Heart left ventricle (tissue), 16 donors: ENCODE results near the gene ATRAID. TPM values are rescaled to one million over a fixed set of nuclear protein-coding genes. Genes with fewer than 3 reads are reported as not detected.
A peak's percentile ranks its signal among the peaks of the same experiment; 100 is the strongest.

Experiments
- ATAC-seq, 4 donors: fragments of 200-7000 bp; cut with Tn5 transposase; one replicate each; pipeline ENCODE4 v1.9.1; 2020 to 2022; ENCODE audit warnings: moderate library complexity in 4 of 4, mild to moderate bottlenecking in 3 of 4, moderate number of reproducible peaks in 1 of 4
- DNase-seq, 5 donors: peaks; one replicate each; pipeline ENCODE4 v3.0.0-alpha.2; 2020
- H3K27ac ChIP-seq, 12 donors: fragments of 200-600 bp; sonication (generic) in 4 of 12; one replicate each; pipeline versions ENCODE4 v1.5.0 to v1.8.0; 2016 to 2022; ENCODE audit warnings: mild to moderate bottlenecking in 2 of 12
- H3K27me3 ChIP-seq, 9 donors: fragments of 200-600 bp; sonication (generic) in 2 of 9; one replicate each; pipeline versions ENCODE4 v1.5.1 to v1.8.0; 2016 to 2022; ENCODE audit warnings: mild to moderate bottlenecking in 3 of 9
- H3K36me3 ChIP-seq, 9 donors: fragments of 200-600 bp; sonication (generic) in 2 of 9; one replicate each; pipeline versions ENCODE4 v1.5.0 to v1.8.0; 2018 to 2022; ENCODE audit warnings: mild to moderate bottlenecking in 2 of 9
- H3K4me1 ChIP-seq, 12 donors: fragments of 200-600 bp; sonication (generic) in 4 of 12; one replicate each; pipeline versions ENCODE4 v1.5.0 to v1.8.0; 2016 to 2022; ENCODE audit warnings: mild to moderate bottlenecking in 3 of 12
- H3K4me3 ChIP-seq, 12 donors: fragments of 200-600 bp; sonication (generic) in 4 of 12; one replicate each; pipeline versions ENCODE4 v1.5.0 to v1.8.0; 2017 to 2022; ENCODE audit warnings: mild to moderate bottlenecking in 9 of 12, moderate library complexity in 4 of 12
- H3K9me3 ChIP-seq, 12 donors: fragments of 200-600 bp; sonication (generic) in 4 of 12; one replicate each; pipeline versions ENCODE4 v1.5.0 to v1.8.0; 2016 to 2022; ENCODE audit warnings: mild to moderate bottlenecking in 1 of 12
- CTCF ChIP-seq, 12 donors: fragments of 200-600 bp; sonication (generic) in 4 of 12; IDR thresholded peaks; one replicate each; pipeline versions ENCODE4 v1.5.0 to v1.8.0; 2018 to 2022; ENCODE audit warnings: antibody characterized with exemption in 12 of 12, mild to moderate bottlenecking in 5 of 12
- POLR2A ChIP-seq, 2 donors: fragments of 450-650 bp; IDR thresholded peaks; one replicate each; pipeline ENCODE4 v1.6.1; 2017; ENCODE audit warnings: antibody characterized with exemption in 2 of 2, mild to moderate bottlenecking in 2 of 2, moderate library complexity in 2 of 2
- WGBS, 4 donors: extraction: QIAGEN DNeasy Blood & Tissue Kit in 2 of 4; methylation state at CpG; one replicate each; pipeline versions ENCODE4 v1.1.5 to v1.1.7; 2013 to 2018; 5-methylcytosine and 5-hydroxymethylcytosine counted together
- intact Hi-C, 10 donors: fragments of 100-400 bp; cut with DNase I; formaldehyde crosslinking; loops; one replicate each; pipeline versions ENCODE4 v1.11.1 to v1.14.2; 2022
- polyA plus RNA-seq, 2 donors: library from polyadenylated mRNA; stranded (reverse); fragments of 200-250 nt; gene quantifications; one replicate each; pipeline ENCODE4 v1.2.3, GENCODE V29; 2013
- total RNA-seq, 9 donors: library from RNA; depleted of rRNA in 2 of 9; stranded (reverse); fragments of >200 nt in 2 of 9; fragmentation: NEBNext Ultra II Directional in 3 of 9; extraction: Animal tissue kit (Norgen Biotek cat#: 25700) in 3 of 9; gene quantifications; one replicate each; pipeline versions ENCODE4 v1.1.0 to v1.2.4, GENCODE V29; 2016 to 2023
- donor health status: ischemic (EF 13 %, LVEDD 7.1; RV severe dilation, severe dysfunction).
- donor health status: healthy with polysubstance abuse.
- donor health status: DM: no; HTN: yes; CAD: no.
- donor health status: DM: no; HTN: no; CAD: no.
- donor health status: ischemic (EF 25% LVEDD 6.9; RV normal size, moderate dysfunction).
- donor health status: ischemic (EF 25% LVEDD 5.7; RV mildly dilated, moderate dysfunction).
- donor health status: healthy.
- donor health status: DM: yes; HTN: yes; CAD: no.
- donor health status: ischemic (EF 35%, LVEDD 5.7; RV mildly dilated, moderate dysfunction).
- donor health status: nonischemic (EF 11% LVEDD 7.7; RV severe dilation, severe dysfunction).
- donor health status: DM: yes; HTN: yes; CAD: no.
- donor health status: PGD.
- donor health status: ischemic (EF 29% LVEDD 5.4; RV normal size, mild dysfunction).
- donor health status: nonischemic (EF 23%, LVEDD 6.1; RV moderate dilation, normal function).

The ATRAID gene
- total and polyA plus RNA-seq, 11 donors, result 96.9 to 210 (median 144) TPM

GRCh38 chr2:27264753-27265535 is 53.1 kb downstream of the ATRAID start:
- peak overlapping the region; percentile 10 to 81 (median 62) for H3K4me3 ChIP-seq
- H3K4me1 ChIP-seq, result peaks cover 0 to 43% (median 26%) of the 10 kb centered on the region in 12 donors
- ATAC-seq, result peak; percentile 62 to 85 (median 79)
- DNase-seq, result peak; percentile 75 to 86 (median 78)
- peak overlapping the region in 10 of 12 donors; percentile 17 to 80 (median 57) for H3K27ac ChIP-seq
- no peaks in the 10 kb centered on the region for H3K36me3 ChIP-seq
- 3 to 5% (median 3%) methylated on average over 37 to 56 of the region's 56 CpGs for WGBS, 4 donors
- TF ChIP-seq POLR2A (IDR thresholded peaks at IDR 0.05) (no peak), CTCF (IDR thresholded peaks at IDR 0.05) (peak; percentile 30 to 71 (median 60))
- H3K9me3 ChIP-seq, result no peaks in the 10 kb centered on the region
- H3K27me3 ChIP-seq, result peaks cover 17 to 70% (median 38%) of the 10 kb centered on the region in 9 donors
- intact Hi-C loops, result loop anchor here in 3 of 10 donors (2.0 to 5.0 kb wide), 2 partner anchors 16 to 37 kb away; no protein-coding TSS in a partner anchor

- TF ChIP-seq POLR2A (IDR thresholded peaks at IDR 0.05) (no peak), CTCF (IDR thresholded peaks at IDR 0.05) (no peak)
- peaks cover 0 to 45% (median 26%) of the 10 kb centered on the region in 12 donors for H3K4me1 ChIP-seq
- peak overlapping the region in 6 of 12 donors; percentile 41 to 80 (median 58) for H3K27ac ChIP-seq
- no peaks in the 10 kb centered on the region for H3K9me3 ChIP-seq
- H3K36me3 ChIP-seq, result no peaks in the 10 kb centered on the region
- H3K4me3 ChIP-seq, result peak overlapping the region in 2 of 12 donors; percentile 62 to 81
- peaks cover 17 to 71% (median 38%) of the 10 kb centered on the region in 9 donors for H3K27me3 ChIP-seq
- no peak for DNase-seq
- intact Hi-C loops, result loop anchor here in 1 of 10 donors (2.0 kb wide), 1 partner anchor 15 kb away; no protein-coding TSS in a partner anchor
- no peak for ATAC-seq
These were observed 53.7 kb downstream of the ATRAID start for GRCh38 chr2:27265536-27265870.

Other genes with a start within 250 kb of the ATRAID start
- gene MAPRE3, start 241.4 kb upstream of the ATRAID start, total RNA-seq, result 10 to 100 TPM; 27.4 to 55.2 (median 42.3) TPM
- 10 to 100 TPM; 28.7 to 65.0 TPM for gene MAPRE3, start 241.4 kb upstream of the ATRAID start, polyA plus RNA-seq
- gene TMEM214, start 179.1 kb upstream of the ATRAID start, total RNA-seq, result 10 to 100 TPM; 18.3 to 58.0 (median 31.6) TPM
- 10 to 100 TPM; 27.4 to 57.0 TPM for gene TMEM214, start 179.1 kb upstream of the ATRAID start, polyA plus RNA-seq
- 10 to 100 TPM in 4 of 9 donors, 1 to 10 TPM in 5; 4.9 to 12.5 (median 9.9) TPM for gene AGBL5, start 160.4 kb upstream of the ATRAID start, total RNA-seq
- 1 to 10 TPM; 4.5 to 7.9 TPM for gene AGBL5, start 160.4 kb upstream of the ATRAID start, polyA plus RNA-seq
- 100 to 1,000 TPM; 215 to 466 (median 343) TPM for gene OST4, start 140.4 kb upstream of the ATRAID start, total RNA-seq
- 100 to 1,000 TPM; 335 to 517 TPM for gene OST4, start 140.4 kb upstream of the ATRAID start, polyA plus RNA-seq
- gene EMILIN1, start 133.4 kb upstream of the ATRAID start, total RNA-seq, result 10 to 100 TPM in 8 of 9 donors, 1 to 10 TPM in 1; 7.5 to 76.9 (median 16.3) TPM
- 10 to 100 TPM; 21.0 to 31.2 TPM for gene EMILIN1, start 133.4 kb upstream of the ATRAID start, polyA plus RNA-seq
- 1 to 10 TPM in 8 of 9 donors, under 1 TPM in 1; 0.89 to 3.9 (median 1.8) TPM for gene KHK, start 125.3 kb upstream of the ATRAID start, total RNA-seq
- 1 to 10 TPM; 1.3 to 2.0 TPM for gene KHK, start 125.3 kb upstream of the ATRAID start, polyA plus RNA-seq
- 1 to 10 TPM in 4 of 9 donors, under 1 TPM in 4, not detected in 1; 0.24 to 2.7 (median 1.0) TPM for gene CGREF1, start 92.9 kb upstream of the ATRAID start, total RNA-seq
- gene CGREF1, start 92.9 kb upstream of the ATRAID start, polyA plus RNA-seq, result under 1 TPM; 0.67 to 0.99 TPM
- 1 to 10 TPM in 8 of 9 donors, not detected in 1; 1.2 to 3.9 (median 2.0) TPM for gene ABHD1, start 88.2 kb upstream of the ATRAID start, total RNA-seq
- 1 to 10 TPM in 1 of 2 donors, under 1 TPM in 1; 0.47 to 6.2 TPM for gene ABHD1, start 88.2 kb upstream of the ATRAID start, polyA plus RNA-seq
- 10 to 100 TPM; 41.1 to 74.5 (median 48.7) TPM for gene PREB, start 77.4 kb upstream of the ATRAID start, total RNA-seq
- 10 to 100 TPM; 54.3 to 99.4 TPM for gene PREB, start 77.4 kb upstream of the ATRAID start, polyA plus RNA-seq
- gene PRR30, start 72.6 kb upstream of the ATRAID start, total RNA-seq, result not detected
- gene PRR30, start 72.6 kb upstream of the ATRAID start, polyA plus RNA-seq, result not detected
- gene TCF23, start 63.0 kb upstream of the ATRAID start, total RNA-seq, result under 1 TPM in 3 of 9 donors, not detected in 6; 0.07 to 0.85 (median 0.68) TPM
- under 1 TPM; 0.04 TPM for gene TCF23, start 63.0 kb upstream of the ATRAID start, polyA plus RNA-seq
- 10 to 100 TPM in 5 of 9 donors, 1 to 10 TPM in 4; 6.3 to 16.7 (median 10.3) TPM for gene SLC5A6, start 227 bp downstream of the ATRAID start, total RNA-seq
- gene SLC5A6, start 227 bp downstream of the ATRAID start, polyA plus RNA-seq, result 10 to 100 TPM in 1 of 2 donors, 1 to 10 TPM in 1; 6.7 to 37.7 TPM
- gene CAD, start 5.3 kb downstream of the ATRAID start, total RNA-seq, result 10 to 100 TPM in 2 of 9 donors, 1 to 10 TPM in 7; 5.0 to 14.2 (median 6.7) TPM
- 1 to 10 TPM; 3.2 to 9.3 TPM for gene CAD, start 5.3 kb downstream of the ATRAID start, polyA plus RNA-seq
- gene SLC30A3, start 51.0 kb downstream of the ATRAID start, total RNA-seq, result 10 to 100 TPM in 2 of 9 donors, 1 to 10 TPM in 7; 5.0 to 18.1 (median 9.0) TPM
- gene SLC30A3, start 51.0 kb downstream of the ATRAID start, polyA plus RNA-seq, result 1 to 10 TPM; 5.6 to 9.2 TPM
- 1 to 10 TPM in 5 of 9 donors, under 1 TPM in 4; 0.36 to 3.3 (median 1.2) TPM for gene DNAJC5G, start 63.4 kb downstream of the ATRAID start, total RNA-seq
- 1 to 10 TPM in 1 of 2 donors, under 1 TPM in 1; 0.11 to 1.8 TPM for gene DNAJC5G, start 63.4 kb downstream of the ATRAID start, polyA plus RNA-seq
- 100 to 1,000 TPM; 175 to 329 (median 241) TPM for gene TRIM54, start 70.4 kb downstream of the ATRAID start, total RNA-seq
- gene TRIM54, start 70.4 kb downstream of the ATRAID start, polyA plus RNA-seq, result 100 to 1,000 TPM; 128 to 324 TPM
- 1 to 10 TPM in 6 of 9 donors, under 1 TPM in 3; 0.60 to 2.5 (median 1.1) TPM for gene UCN, start 96.4 kb downstream of the ATRAID start, total RNA-seq
- 1 to 10 TPM; 1.3 to 1.4 TPM for gene UCN, start 96.4 kb downstream of the ATRAID start, polyA plus RNA-seq
- gene MPV17, start 111.1 kb downstream of the ATRAID start, total RNA-seq, result 100 to 1,000 TPM in 1 of 9 donors, 10 to 100 TPM in 8; 48.8 to 103 (median 65.7) TPM
- gene MPV17, start 111.1 kb downstream of the ATRAID start, polyA plus RNA-seq, result 100 to 1,000 TPM in 1 of 2 donors, 10 to 100 TPM in 1; 69.3 to 134 TPM
- gene GTF3C2, start 144.7 kb downstream of the ATRAID start, total RNA-seq, result 10 to 100 TPM; 19.9 to 42.6 (median 28.3) TPM
- gene GTF3C2, start 144.7 kb downstream of the ATRAID start, polyA plus RNA-seq, result 10 to 100 TPM; 17.8 to 21.9 TPM
- 10 to 100 TPM; 28.5 to 59.3 (median 37.0) TPM for gene EIF2B4, start 158.3 kb downstream of the ATRAID start, total RNA-seq
- gene EIF2B4, start 158.3 kb downstream of the ATRAID start, polyA plus RNA-seq, result 10 to 100 TPM; 40.2 to 69.0 TPM
- 10 to 100 TPM; 59.4 to 90.7 (median 77.2) TPM for gene SNX17, start 158.6 kb downstream of the ATRAID start, total RNA-seq
- 100 to 1,000 TPM in 1 of 2 donors, 10 to 100 TPM in 1; 39.2 to 106 TPM for gene SNX17, start 158.6 kb downstream of the ATRAID start, polyA plus RNA-seq
- gene ZNF513, start 168.7 kb downstream of the ATRAID start, total RNA-seq, result 10 to 100 TPM in 1 of 9 donors, 1 to 10 TPM in 8; 2.8 to 10.4 (median 7.1) TPM
- 10 to 100 TPM in 1 of 2 donors, 1 to 10 TPM in 1; 8.7 to 11.8 TPM for gene ZNF513, start 168.7 kb downstream of the ATRAID start, polyA plus RNA-seq
- gene PPM1G, start 197.6 kb downstream of the ATRAID start, total RNA-seq, result 10 to 100 TPM; 31.7 to 49.7 (median 40.2) TPM
- gene PPM1G, start 197.6 kb downstream of the ATRAID start, polyA plus RNA-seq, result 10 to 100 TPM; 31.2 to 87.2 TPM
- 10 to 100 TPM; 43.5 to 78.6 (median 62.8) TPM for gene NRBP1, start 216.6 kb downstream of the ATRAID start, total RNA-seq
- gene NRBP1, start 216.6 kb downstream of the ATRAID start, polyA plus RNA-seq, result 100 to 1,000 TPM in 1 of 2 donors, 10 to 100 TPM in 1; 27.8 to 114 TPM
- 1 to 10 TPM in 1 of 9 donors, under 1 TPM in 2, not detected in 6; 0.50 to 1.7 (median 0.61) TPM for gene KRTCAP3, start 230.3 kb downstream of the ATRAID start, total RNA-seq
- under 1 TPM in 1 of 2 donors, not detected in 1; 0.65 TPM for gene KRTCAP3, start 230.3 kb downstream of the ATRAID start, polyA plus RNA-seq